MCF 10A (cell line): ENCODE measurements around the gene SAE1. TPM values are rescaled to one million over a fixed set of nuclear protein-coding genes. Genes with fewer than 3 reads are reported as not detected.

Experiments
- BruUV-seq: library from RNA; stranded (reverse); fragments of 400-500 nt; replicated peaks from 2 replicates; lab custom pipeline; 2021; lab: Mats Ljungman, UMichigan
- CTCF ChIA-PET: fragments of 300-600 bp; sonication (Branson Sonifier 250); formaldehyde crosslinking; extraction: SDS; loops from one replicate; lab custom pipeline; 2021; ENCODE audit warnings: antibody characterized with exemption, inconsistent platforms; lab: Yijun Ruan, JAX
- POLR2A ChIA-PET: fragments of 300-600, 350-650 bp; sonication (Branson Sonifier 250); formaldehyde crosslinking; extraction: SDS; loops from one replicate; lab custom pipeline; 2020; ENCODE audit warnings: antibody characterized with exemption, inconsistent platforms; lab: Yijun Ruan, JAX
- DNase-seq: peaks from one replicate; pipeline ENCODE4 v3.0.0-alpha.2; 2018; ENCODE audit not compliant: unreplicated experiment
- H3K27ac Mint-ChIP-seq: one replicate; pipeline ENCODE4 v1.8.0; 2022; ENCODE audit warnings: mild to moderate bottlenecking, low read depth, mixed read lengths; ENCODE audit not compliant: unreplicated experiment
- H3K27me3 Mint-ChIP-seq: one replicate; pipeline ENCODE4 v1.8.0; 2022; ENCODE audit warnings: mixed read lengths; ENCODE audit not compliant: insufficient read depth, unreplicated experiment
- H3K36me3 Mint-ChIP-seq: one replicate; pipeline ENCODE4 v1.8.0; 2022; ENCODE audit warnings: mild to moderate bottlenecking, moderate library complexity, mixed read lengths; ENCODE audit not compliant: insufficient read depth, unreplicated experiment
- H3K4me1 Mint-ChIP-seq: one replicate; pipeline ENCODE4 v1.8.0; 2022; ENCODE audit warnings: mixed read lengths; ENCODE audit not compliant: insufficient read depth, unreplicated experiment
- H3K4me3 Mint-ChIP-seq: one replicate; pipeline ENCODE4 v1.8.0; 2022; ENCODE audit warnings: mild to moderate bottlenecking, moderate library complexity, mixed read lengths; ENCODE audit not compliant: unreplicated experiment
- H3K9me3 Mint-ChIP-seq: one replicate; pipeline ENCODE4 v1.8.0; 2022; ENCODE audit warnings: mixed read lengths; ENCODE audit not compliant: unreplicated experiment
- intact Hi-C: fragments of 100-400 bp; cut with micrococcal nuclease; formaldehyde crosslinking; loops from 2 replicates; pipeline ENCODE4 v1.14.1; 2022
- total RNA-seq: library from RNA; stranded (reverse); gene quantifications from 2 replicates; pipeline ENCODE4 v1.2.3, GENCODE V29; 2022
- TF ChIP-seq, protein P1 (sequence below): fragments of 200-600 bp; IDR thresholded peaks from one replicate; pipeline ENCODE4 v1.8.0; 2022; ENCODE audit warnings: antibody characterized with exemption, mild to moderate bottlenecking; ENCODE audit not compliant: unreplicated experiment

Gene SAE1
- total RNA-seq, 1 experiment from 2014 or later: 81.7 TPM

DNA sequence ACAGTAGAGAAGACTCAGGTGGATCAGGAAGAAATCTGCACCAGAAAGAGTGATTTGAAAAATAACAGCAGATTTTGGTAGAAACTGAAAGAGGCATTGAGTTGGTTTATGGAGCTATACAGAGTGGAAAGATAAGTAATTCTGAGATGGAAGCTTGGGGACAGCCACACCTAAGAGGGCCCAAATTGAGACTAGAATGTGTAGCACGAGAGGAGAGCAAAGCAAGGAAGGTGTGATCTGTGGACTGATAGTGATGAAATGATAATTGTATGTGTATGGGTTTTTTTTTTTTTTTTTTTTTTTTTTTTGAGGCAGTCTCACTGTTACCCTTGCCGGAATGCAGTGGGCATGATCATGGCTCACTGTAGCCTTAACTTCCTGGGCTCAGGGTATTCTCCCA, 16.3 kb downstream of the SAE1 start:
- Mint-ChIP-seq H3K36me3 (peaks cover 64% of the 10 kb centered on the region), H3K9me3 (no peaks in the 10 kb centered on the region), H3K27me3 (no peaks in the 10 kb centered on the region), H3K4me3 (no peak overlapping the region), H3K27ac (no peak overlapping the region), H3K4me1 (peaks cover 9% of the 10 kb centered on the region)
- BruUV-seq: no TSS peak
- intact Hi-C loops: no loop called here
- no peak for DNase-seq
- CTCF ChIA-PET: interaction anchor here (0.7 to 4.8 kb wide), 4 partner anchors 16 to 134 kb away, joined by 3 to 62 read pairs (median 6); partner anchors contain the start of gene SAE1
- POLR2A ChIA-PET: interaction anchor here (1.5 kb wide), 1 partner anchor 16 kb away, joined by 3 read pairs; the partner anchor contains the start of gene SAE1
- TF ChIP-seq, protein P1, sequence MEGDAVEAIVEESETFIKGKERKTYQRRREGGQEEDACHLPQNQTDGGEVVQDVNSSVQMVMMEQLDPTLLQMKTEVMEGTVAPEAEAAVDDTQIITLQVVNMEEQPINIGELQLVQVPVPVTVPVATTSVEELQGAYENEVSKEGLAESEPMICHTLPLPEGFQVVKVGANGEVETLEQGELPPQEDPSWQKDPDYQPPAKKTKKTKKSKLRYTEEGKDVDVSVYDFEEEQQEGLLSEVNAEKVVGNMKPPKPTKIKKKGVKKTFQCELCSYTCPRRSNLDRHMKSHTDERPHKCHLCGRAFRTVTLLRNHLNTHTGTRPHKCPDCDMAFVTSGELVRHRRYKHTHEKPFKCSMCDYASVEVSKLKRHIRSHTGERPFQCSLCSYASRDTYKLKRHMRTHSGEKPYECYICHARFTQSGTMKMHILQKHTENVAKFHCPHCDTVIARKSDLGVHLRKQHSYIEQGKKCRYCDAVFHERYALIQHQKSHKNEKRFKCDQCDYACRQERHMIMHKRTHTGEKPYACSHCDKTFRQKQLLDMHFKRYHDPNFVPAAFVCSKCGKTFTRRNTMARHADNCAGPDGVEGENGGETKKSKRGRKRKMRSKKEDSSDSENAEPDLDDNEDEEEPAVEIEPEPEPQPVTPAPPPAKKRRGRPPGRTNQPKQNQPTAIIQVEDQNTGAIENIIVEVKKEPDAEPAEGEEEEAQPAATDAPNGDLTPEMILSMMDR: no peak

DNA sequence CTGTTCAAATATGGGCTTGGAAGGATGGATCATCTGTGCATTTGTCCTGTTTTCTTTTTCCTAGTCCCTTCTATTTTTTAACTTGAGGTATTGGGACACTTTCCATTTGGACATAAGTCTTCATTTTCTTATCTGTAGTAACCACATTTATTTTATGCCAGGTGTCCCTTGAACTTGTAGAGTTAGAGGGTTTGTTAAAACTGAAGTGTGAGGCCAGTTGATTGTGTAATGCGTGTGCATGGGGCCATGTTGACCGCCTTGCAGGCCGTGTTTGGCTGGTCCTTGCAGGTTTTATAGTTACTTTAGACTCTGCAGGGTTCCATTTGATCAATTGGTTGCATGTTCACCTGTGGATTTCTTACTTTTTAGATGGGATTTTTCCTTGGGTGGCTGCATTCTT, 21.0 kb downstream of the SAE1 start:
- intact Hi-C loops: no loop called here
- Mint-ChIP-seq H3K9me3 (no peaks in the 10 kb centered on the region), H3K27ac (peak overlapping the region; percentile 79), H3K4me3 (no peak overlapping the region), H3K27me3 (no peaks in the 10 kb centered on the region), H3K4me1 (peaks cover 13% of the 10 kb centered on the region), H3K36me3 (peaks cover 82% of the 10 kb centered on the region)
- TF ChIP-seq, protein P1: no peak
- BruUV-seq: no TSS peak
- POLR2A ChIA-PET: interaction anchor here (1.1 to 2.1 kb wide), 6 partner anchors 7 to 95 kb away, joined by 5 to 13 read pairs (median 6); partner anchors contain the start of gene ZC3H4
- CTCF ChIA-PET: interaction anchor here (3.1 kb wide), 1 partner anchor 93 kb away, joined by 12 read pairs; no protein-coding TSS in a partner anchor
- no peak for DNase-seq

DNA sequence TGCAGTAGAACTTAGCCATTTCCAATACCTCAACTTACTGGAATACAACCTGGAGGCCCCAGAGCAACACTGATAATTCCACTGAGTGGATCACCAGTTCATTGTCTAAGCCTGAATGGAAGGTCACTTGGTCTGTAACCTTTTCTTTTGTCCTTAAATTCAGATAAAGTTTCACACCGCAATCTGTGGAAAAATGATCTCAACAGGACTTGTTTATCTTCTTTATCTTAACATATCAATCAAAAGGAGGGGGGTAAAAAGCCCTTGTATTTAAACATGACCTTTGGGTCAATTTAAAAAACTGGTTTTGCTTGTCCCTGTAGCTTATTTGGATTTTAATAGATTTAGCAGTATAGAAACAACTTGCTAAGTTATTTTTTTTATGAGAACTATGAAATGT, 21.6 kb downstream of the SAE1 start:
- peaks cover 13% of the 10 kb centered on the region for H3K4me1 Mint-ChIP-seq
- TF ChIP-seq, protein P1: no peak
- POLR2A ChIA-PET: interaction anchor here (0.6 to 2.0 kb wide), 11 partner anchors 9 to 1742 kb away, joined by 3 to 13 read pairs (median 5); partner anchors contain the start of gene ZC3H4
- no TSS peak for BruUV-seq
- peak overlapping the region; percentile 79 for H3K27ac Mint-ChIP-seq
- CTCF ChIA-PET: interaction anchor here (1.8 to 3.1 kb wide), 2 partner anchors 93 to 95 kb away, joined by 6 to 12 read pairs; no protein-coding TSS in a partner anchor
- no peaks in the 10 kb centered on the region for H3K9me3 Mint-ChIP-seq
- no peak overlapping the region for H3K4me3 Mint-ChIP-seq
- DNase-seq: no peak
- intact Hi-C loops: no loop called here
- H3K36me3 Mint-ChIP-seq: peaks cover 82% of the 10 kb centered on the region
- no peaks in the 10 kb centered on the region for H3K27me3 Mint-ChIP-seq

DNA sequence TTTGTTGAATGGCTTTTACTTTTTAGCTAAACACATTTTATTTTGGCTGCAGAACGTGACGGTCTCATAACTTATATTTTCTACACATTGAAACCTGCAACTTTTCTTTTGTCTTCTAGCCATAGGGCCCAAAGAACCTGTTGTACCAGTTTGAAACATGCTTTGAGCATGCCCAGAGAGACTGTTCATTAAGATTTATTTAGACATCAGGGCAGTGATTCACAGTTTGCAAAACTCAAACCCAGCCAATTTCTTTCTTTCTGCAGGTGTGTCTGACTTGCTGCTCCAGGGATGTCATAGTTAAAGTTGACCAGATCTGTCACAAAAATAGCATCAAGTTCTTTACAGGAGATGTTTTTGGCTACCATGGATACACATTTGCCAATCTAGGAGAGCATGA, 22.0 kb downstream of the SAE1 start:
- no TSS peak for BruUV-seq
- intact Hi-C loops: no loop called here
- ChIA-PET CTCF (interaction anchor here (1.8 to 3.1 kb wide), 2 partner anchors 92 to 95 kb away, joined by 6 to 12 read pairs; no protein-coding TSS in a partner anchor), POLR2A (interaction anchor here (0.6 to 2.0 kb wide), 11 partner anchors 8 to 1743 kb away, joined by 3 to 13 read pairs (median 5); partner anchors contain the start of gene ZC3H4)
- peaks cover 13% of the 10 kb centered on the region for H3K4me1 Mint-ChIP-seq
- no peaks in the 10 kb centered on the region for H3K27me3 Mint-ChIP-seq
- H3K4me3 Mint-ChIP-seq: peak overlapping the region; percentile 13
- peak overlapping the region; percentile 79 for H3K27ac Mint-ChIP-seq
- no peak for DNase-seq
- peaks cover 85% of the 10 kb centered on the region for H3K36me3 Mint-ChIP-seq
- H3K9me3 Mint-ChIP-seq: no peaks in the 10 kb centered on the region
- TF ChIP-seq, protein P1: no peak
